T-helper 2 cell (primary cell): Measurements from ENCODE around the gene PARD3.
"Not testable (repeated sequence)": the region's sequence is repeated elsewhere in the genome, so short reads cannot be mapped to it uniquely, and the experiment has no call there.

Experiments
- DNase-seq, 5 experiments: peaks; one replicate each; pipeline versions ENCODE4 v3.0.0 to v3.0.0-alpha.2; 2012 to 2022

PARD3 gene

GRCh38 chr10:34369120-34369519, 446.0 kb downstream of the PARD3 start:
- no peak for DNase-seq

DNA sequence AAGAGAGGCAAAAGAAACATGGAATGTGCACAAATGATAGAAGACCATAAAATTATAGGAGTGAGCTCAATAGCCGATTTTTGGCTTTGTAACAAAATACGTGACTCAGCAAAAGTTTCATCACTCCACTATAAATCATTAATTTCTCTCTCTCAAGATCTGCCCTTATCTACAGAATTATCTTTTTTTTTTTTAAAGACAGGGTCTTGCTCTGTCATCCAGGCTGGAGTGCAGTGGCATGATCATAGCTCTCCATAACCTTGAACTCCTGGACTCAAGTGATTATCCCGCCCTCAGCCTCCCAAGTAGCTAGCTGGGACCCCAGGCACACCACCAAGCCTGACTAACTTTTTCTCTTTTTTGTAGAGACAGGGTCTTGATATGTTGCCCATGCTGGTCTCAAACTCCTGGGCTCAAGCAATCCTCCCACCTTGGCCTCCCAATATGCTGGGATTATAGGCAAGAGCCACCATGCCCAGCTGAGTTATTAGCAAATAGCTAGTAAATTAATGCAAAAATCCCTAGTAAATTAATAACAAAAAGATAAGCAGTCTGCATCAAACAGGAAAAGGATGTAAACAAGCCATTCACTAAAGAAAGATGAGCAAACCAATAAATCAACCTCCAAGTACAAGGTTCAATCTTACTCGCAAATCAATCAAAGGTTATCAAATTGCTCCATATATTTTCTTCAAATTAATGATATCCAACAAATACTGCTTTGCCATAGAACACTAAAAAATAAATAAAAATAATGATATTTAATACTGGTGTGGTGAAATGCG, 450.7 kb downstream of the PARD3 start:
- DNase-seq = no peak

- DNase-seq = no peak
Observed at GRCh38 chr10:34360984-34361383, 454.1 kb downstream of the PARD3 start.

DNA sequence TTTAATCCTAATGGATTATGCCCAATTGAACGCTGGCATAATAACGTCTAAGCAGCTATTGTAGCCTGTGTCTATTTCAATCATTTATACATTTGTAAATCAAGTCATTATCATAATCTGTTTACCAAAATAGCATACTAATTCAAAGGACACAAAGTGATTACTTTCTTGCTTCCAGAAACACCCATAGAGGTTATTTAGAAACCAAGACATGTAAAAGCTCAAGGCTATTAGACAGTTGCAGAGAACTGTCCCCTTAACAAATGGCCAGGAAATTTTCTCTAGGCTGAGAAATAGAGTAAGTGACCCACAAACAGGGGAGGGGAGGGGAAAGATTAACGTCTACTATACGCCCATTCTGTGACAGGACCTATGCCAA, 455.7 kb downstream of the PARD3 start:
- DNase-seq = no peak

DNA sequence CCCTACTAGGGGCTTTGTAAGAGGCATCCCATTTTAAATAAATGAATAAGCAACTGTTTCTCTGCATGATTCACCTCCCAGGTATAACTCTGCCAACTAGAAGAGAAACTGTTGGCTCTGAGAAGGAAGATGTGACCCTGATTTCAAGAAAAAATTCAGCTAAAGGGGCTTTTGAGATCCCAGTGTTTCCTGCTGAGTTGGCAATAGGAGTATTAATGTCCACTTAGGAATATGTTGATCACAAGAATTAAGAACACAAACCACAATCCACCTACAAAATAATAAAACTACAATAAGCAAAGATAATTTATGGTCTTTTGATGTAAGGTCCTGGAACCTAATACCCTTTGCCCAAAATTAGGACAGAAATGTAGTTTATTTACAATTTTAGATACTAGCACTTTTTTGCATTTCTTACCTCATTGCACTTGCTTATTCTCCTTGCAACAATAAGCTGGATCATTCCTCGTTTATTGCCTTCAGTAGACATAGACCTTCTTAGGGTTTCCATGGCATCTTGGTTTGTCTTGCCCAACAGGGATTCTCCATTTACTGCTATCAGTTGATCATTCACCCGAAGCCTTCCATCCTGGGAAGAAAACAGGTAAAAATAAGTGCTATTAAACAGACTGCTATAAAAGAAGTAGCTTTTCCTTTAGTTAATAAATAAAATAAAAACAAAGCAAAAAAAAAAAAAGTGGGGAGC, 456.2 kb downstream of the PARD3 start:
- DNase-seq = no peak

DNA sequence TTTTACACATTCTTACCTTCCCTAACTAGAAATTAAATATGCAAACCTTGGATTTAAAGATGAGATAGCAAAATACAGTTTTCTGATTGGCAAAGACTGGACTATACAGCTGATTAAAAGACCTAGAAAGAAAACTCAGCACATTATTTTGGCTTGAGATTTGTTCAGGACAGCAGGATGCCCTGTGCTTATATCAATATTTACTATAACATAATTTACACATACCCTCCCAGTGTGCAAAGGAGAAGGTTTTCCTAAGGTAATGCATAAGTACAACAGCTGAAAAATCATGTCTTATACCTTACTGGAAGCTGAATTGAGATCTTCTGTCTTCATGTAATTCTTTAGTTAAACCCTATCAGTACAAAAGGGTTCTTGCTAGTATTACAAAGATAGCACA, 458.6 kb downstream of the PARD3 start:
- no peak for DNase-seq

- DNase-seq = not testable (repeated sequence)
Observed at GRCh38 chr10:34353530-34353929, 461.6 kb downstream of the PARD3 start.

DNA sequence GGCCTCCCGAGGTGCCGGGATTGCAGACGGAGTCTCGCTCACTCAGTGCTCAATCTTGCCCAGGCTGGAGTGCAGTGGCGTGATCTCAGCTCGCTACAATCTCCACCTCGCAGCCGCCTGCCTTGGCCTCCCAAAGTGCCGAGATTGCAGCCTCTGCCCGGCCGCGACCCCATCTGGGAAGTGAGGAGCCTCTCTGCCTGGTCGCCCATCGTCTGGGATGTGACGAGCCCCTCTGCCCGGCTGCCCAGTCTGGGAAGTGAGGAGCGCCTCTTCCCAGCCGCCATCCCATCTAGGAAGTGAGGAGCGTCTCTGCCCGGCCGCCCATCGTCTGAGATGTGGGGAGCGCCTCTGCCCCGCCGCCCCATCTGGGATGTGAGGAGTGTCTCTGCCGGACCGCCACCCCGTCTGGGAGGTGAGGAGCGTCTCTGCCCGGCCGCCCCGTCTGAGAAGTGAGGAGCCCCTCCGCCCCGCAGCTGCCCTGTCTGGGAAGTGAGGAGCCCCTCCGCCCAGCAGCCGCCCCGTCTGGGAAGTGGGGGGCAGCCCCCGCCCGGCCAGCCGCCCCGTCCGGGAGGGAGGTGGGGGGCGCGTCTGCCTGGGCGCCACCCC, 462.4 kb downstream of the PARD3 start:
- not testable (repeated sequence) for DNase-seq

DNA sequence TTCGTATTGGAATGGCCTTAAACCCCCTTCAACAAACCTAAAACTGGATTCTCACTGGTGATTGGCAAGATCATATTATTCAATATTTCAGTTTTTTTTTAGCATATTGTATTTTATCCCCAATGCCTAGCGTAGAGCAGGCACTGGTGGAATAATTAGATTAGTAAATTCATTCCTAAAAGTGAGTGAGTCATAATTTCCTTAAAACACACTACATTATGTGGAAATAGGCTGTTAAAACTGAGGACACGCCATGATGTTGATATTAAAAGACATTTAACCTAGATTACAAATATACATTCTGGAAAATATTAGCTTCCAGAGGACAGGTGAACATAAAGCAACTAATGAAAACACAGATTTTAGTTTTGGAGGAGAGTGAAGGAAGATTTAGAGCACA, 463.9 kb downstream of the PARD3 start:
- no peak for DNase-seq

- no peak for DNase-seq
Observed at GRCh38 chr10:34348917-34349485, 466.1 kb downstream of the PARD3 start.

DNA sequence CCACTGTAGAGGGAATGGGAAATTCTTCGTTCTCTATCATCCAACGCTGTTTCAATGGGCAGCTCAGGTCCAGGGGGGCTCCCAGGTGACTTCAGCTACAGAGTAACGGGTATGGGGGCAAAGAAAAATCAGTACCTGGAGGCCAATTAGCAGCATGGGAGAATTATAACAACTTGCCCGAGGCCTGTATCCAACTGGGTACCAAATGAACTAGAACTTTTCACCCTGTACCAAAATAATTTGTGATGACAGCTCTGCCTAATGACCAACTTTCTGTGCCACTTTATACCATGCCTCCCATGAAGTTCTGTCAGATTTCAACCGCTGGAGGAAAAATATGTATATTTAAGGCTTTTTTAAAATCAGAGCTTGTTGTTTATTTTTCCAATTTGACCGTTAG, 467.1 kb downstream of the PARD3 start:
- no peak for DNase-seq

DNA sequence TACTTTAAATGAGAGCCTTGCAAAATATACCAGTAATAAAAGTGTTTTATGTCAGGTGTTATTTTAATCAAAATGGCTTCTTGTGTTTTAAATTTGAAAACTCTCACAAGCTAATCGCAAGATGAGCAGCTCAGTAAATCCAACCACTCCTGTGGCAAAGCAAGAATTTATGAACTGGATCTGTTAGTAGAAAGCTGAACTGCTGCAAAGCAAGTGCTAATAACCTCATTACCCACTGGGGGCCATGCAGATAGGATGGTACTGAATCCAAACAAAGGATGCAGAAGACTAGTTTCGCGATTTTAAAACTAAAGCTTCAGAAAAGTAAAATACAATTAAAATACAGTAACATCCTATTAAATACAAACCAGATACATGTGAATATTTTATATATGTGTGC, 468.0 kb downstream of the PARD3 start:
- DNase-seq = no peak

- DNase-seq = no peak
Observed at GRCh38 chr10:34346516-34347100, 468.5 kb downstream of the PARD3 start.

- no peak for DNase-seq
Observed at GRCh38 chr10:34345383-34345782, 469.7 kb downstream of the PARD3 start.

- no peak for DNase-seq
Observed at GRCh38 chr10:34343764-34344163, 471.3 kb downstream of the PARD3 start.

DNA sequence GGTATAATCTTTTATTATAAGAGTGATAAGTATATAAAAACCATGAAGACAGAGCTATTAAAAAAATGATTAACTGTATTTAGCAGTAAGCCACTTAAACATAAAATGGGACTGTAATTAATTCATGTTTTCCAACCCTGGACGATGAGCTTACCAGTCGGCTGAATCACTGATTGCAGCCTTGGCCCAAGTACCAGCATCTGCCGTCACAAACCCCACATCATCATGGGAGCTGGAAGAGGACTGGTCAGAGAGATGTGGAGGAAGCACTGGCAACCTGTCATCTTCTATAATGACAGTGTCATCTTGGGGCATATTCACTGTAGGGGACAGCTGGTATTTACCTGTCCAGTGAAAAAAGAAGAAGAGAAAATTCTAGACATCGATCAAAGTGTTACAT, 473.6 kb downstream of the PARD3 start:
- no peak for DNase-seq

DNA sequence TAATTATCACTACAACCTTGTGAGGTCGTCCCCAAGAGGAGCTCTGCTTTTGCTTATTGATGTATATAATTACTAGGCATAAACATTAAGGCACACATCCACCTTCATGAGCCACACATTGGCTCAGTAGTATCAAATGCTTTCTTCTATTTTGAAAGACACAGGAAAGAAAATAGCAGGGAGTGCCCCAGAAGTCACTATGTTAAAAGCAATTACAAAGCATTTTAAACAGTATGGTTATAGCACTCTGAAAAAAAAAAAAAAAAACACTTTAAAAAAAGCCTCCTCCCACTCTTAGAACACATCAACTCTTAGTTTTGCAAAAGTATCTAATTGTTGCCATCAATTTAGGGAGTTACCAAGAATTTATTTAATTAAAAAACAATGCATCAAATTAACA, 474.2 kb downstream of the PARD3 start:
- DNase-seq = no peak

GRCh38 chr10:34339816-34340553, 475.1 kb downstream of the PARD3 start:
- no peak for DNase-seq

DNA sequence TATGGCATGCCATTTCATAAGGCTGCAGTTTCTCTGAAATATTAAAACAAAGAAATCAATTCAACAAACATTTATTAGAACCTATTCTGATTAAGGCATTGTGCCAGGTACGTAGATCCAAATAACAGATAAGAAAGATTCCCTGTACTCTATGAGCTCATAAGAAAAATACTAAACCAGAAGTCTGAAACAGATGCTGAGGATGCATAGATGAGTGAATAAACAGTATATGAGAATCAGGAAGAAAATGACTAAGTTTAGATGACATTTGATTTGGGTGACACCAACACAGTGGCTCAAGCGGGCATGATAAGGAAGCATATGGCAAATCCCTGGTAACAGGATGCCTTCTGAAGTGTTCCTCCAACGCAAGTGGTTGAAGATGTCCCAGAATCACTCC, 477.2 kb downstream of the PARD3 start:
- DNase-seq = no peak

- DNase-seq = no peak
Observed at GRCh38 chr10:34335960-34336690, 479.0 kb downstream of the PARD3 start.

DNA sequence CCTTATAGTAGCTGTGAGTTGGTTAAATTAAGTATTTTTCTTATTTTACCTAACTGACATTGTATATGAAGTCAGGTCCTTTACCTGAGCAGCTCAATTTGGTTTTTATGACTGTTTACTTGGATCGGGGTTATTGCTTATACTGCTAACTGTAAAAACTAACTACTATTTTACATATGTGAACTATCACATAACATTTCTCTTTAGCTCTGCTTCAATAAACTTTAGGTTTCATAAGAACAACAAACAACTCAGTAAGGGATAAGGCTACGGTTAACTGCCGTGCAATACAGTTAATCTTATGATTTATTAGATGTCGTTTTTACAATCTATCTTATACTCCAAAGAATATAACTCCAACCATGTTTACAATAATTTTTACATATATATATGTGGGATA, 480.2 kb downstream of the PARD3 start:
- no peak for DNase-seq

DNA sequence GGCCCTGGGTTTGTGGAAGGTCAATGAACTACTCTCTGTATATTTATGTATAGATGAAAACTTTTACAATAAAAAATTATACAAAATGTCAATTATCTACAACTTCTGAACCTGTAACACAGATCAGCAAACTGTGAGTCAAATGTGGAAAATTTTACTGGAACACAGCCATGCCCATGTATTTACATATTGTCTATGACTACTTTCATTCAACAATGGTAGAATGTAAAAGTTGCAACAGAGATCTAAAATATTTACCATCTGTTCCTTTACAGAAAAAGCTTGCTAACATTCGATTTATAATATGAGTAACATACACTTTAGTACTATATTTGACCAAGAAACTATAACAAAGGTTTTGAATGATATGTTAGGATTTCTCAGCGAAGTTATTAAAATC, 481.6 kb downstream of the PARD3 start:
- DNase-seq = no peak
